Tibial artery (tissue), 4 donors: ENCODE results near the gene MARS1.
A peak's percentile ranks its signal among the peaks of the same experiment; 100 is the strongest.

Source experiments
- DNase-seq, 2 donors: peaks; one replicate each; pipeline ENCODE4 v3.0.0-alpha.2; 2019
- H3K27ac ChIP-seq, 2 donors: fragments of 200-600 bp; sonication (generic) in 1 of 2; 1 replicate in 1 of 2; 2 replicates in 1 of 2; pipeline ENCODE4 v1.5.1; 2018 to 2019; ENCODE audit warnings: mild to moderate bottlenecking in 1 of 2
- H3K27me3 ChIP-seq, 2 donors: fragments of 200-600 bp; sonication (generic) in 1 of 2; one replicate each; pipeline versions ENCODE4 v1.5.1 to v1.6.0; 2016 to 2019
- H3K36me3 ChIP-seq, 3 donors: fragments of 200-600 bp; sonication (generic) in 2 of 3; one replicate each; pipeline ENCODE4 v1.5.1; 2016 to 2019; ENCODE audit warnings: mild to moderate bottlenecking in 2 of 3
- H3K4me1 ChIP-seq, 4 donors: fragments of 200-600 bp; sonication (generic) in 2 of 4; 1 replicate in 3 of 4; 2 replicates in 1 of 4; pipeline ENCODE4 v1.5.1; 2016 to 2019
- H3K4me3 ChIP-seq, 2 donors: fragments of 200-600 bp; sonication (generic) in 1 of 2; 1 replicate in 1 of 2; 2 replicates in 1 of 2; pipeline ENCODE4 v1.5.1; 2018 to 2019; ENCODE audit warnings: mild to moderate bottlenecking in 2 of 2
- H3K9me3 ChIP-seq, 3 donors: fragments of 200-600 bp; sonication (generic) in 1 of 3; one replicate each; pipeline ENCODE4 v1.5.1; 2016 to 2019
- CTCF ChIP-seq, 2 experiments: fragments of 200-600 bp in 1 of 2; fragments of 450-650 bp in 1 of 2; IDR thresholded peaks; one replicate each; pipeline ENCODE4 v1.5.1; 2017 to 2019; ENCODE audit warnings: antibody characterized with exemption in 2 of 2, mild to moderate bottlenecking in 1 of 2, moderate library complexity in 1 of 2
- intact Hi-C: fragments of 100-400 bp; cut with DNase I; formaldehyde crosslinking; loops from one replicate; pipeline ENCODE4 v1.15.0; 2023; ENCODE audit warnings: low total_unique reads

The MARS1 gene

GRCh38 chr12:57525615-57526383 is 37.9 kb downstream of the MARS1 start:
- Histone ChIP-seq H3K27ac (no peak overlapping the region), H3K4me1 (peaks cover 0 to 45% (median 40%) of the 10 kb centered on the region in 4 donors), H3K4me3 (no peak overlapping the region), H3K36me3 (peaks cover 57 to 71% (median 68%) of the 10 kb centered on the region in 3 donors), H3K9me3 (no peaks in the 10 kb centered on the region), H3K27me3 (no peaks in the 10 kb centered on the region)
- TF ChIP-seq CTCF (IDR thresholded peaks at IDR 0.05), result no peak
- intact Hi-C loops, result loop anchor here (10.0 kb wide), 1 partner anchor 89 kb away; the partner anchor contains the start of gene ARHGEF25
- no peak for DNase-seq

- TF ChIP-seq CTCF (IDR thresholded peaks at IDR 0.05), result no peak
- no peak for DNase-seq
- intact Hi-C loops, result loop anchor here (10.0 kb wide), 1 partner anchor 88 kb away; the partner anchor contains the start of gene ARHGEF25
- H3K9me3 ChIP-seq, result no peaks in the 10 kb centered on the region
- H3K36me3 ChIP-seq, result peaks cover 65 to 79% (median 76%) of the 10 kb centered on the region in 3 donors
- H3K4me3 ChIP-seq, result no peak overlapping the region
- no peaks in the 10 kb centered on the region for H3K27me3 ChIP-seq
- peaks cover 0 to 39% (median 32%) of the 10 kb centered on the region in 4 donors for H3K4me1 ChIP-seq
- H3K27ac ChIP-seq, result peak overlapping the region in 1 of 2 donors; percentile 7
Measured at GRCh38 chr12:57526477-57527126, 38.7 kb downstream of the MARS1 start.

- Histone ChIP-seq H3K4me1 (peaks cover 0 to 33% (median 28%) of the 10 kb centered on the region in 4 donors), H3K36me3 (peaks cover 71 to 84% (median 81%) of the 10 kb centered on the region in 3 donors), H3K27me3 (no peaks in the 10 kb centered on the region), H3K4me3 (no peak overlapping the region), H3K9me3 (no peaks in the 10 kb centered on the region), H3K27ac (no peak overlapping the region)
- no peak for DNase-seq
- intact Hi-C loops, result loop anchor here (10.0 kb wide), 1 partner anchor 88 kb away; the partner anchor contains the start of gene ARHGEF25
- TF ChIP-seq CTCF (IDR thresholded peaks at IDR 0.05), result no peak
Measured at GRCh38 chr12:57527184-57527583, 39.3 kb downstream of the MARS1 start.

- intact Hi-C loops, result loop anchor here (10.0 kb wide), 1 partner anchor 87 kb away; the partner anchor contains the start of gene ARHGEF25
- Histone ChIP-seq H3K4me1 (peaks cover 0 to 31% (median 28%) of the 10 kb centered on the region in 4 donors), H3K27me3 (no peaks in the 10 kb centered on the region), H3K36me3 (peaks cover 81 to 94% (median 91%) of the 10 kb centered on the region in 3 donors), H3K4me3 (no peak overlapping the region), H3K27ac (no peak overlapping the region), H3K9me3 (no peaks in the 10 kb centered on the region)
- no peak for TF ChIP-seq CTCF (IDR thresholded peaks at IDR 0.05)
- DNase-seq, result no peak
Measured at GRCh38 chr12:57528176-57528575, 40.3 kb downstream of the MARS1 start.

- Histone ChIP-seq H3K27ac (no peak overlapping the region), H3K4me3 (no peak overlapping the region), H3K27me3 (no peaks in the 10 kb centered on the region), H3K36me3 (peaks cover 89 to 100% (median 99%) of the 10 kb centered on the region in 3 donors), H3K9me3 (no peaks in the 10 kb centered on the region), H3K4me1 (peaks cover 0 to 23% (median 21%) of the 10 kb centered on the region in 4 donors)
- TF ChIP-seq CTCF (IDR thresholded peaks at IDR 0.05), result no peak
- intact Hi-C loops, result loop anchor here (10.0 kb wide), 1 partner anchor 86 kb away; the partner anchor contains the start of gene ARHGEF25
- no peak for DNase-seq
Measured at GRCh38 chr12:57528831-57529555, 41.1 kb downstream of the MARS1 start.
